ENCODE results near the gene EPB41.

The EPB41 gene

GRCh38 chr1:29052941-29053340 is 138.6 kb downstream of the EPB41 start:
- H3K4me1 ChIP-seq (ENCODE audit: low read depth, poor library complexity, severe bottlenecking), result no peaks in the 10 kb centered on the region
- H3K9ac ChIP-seq, result no peak overlapping the region
- no peaks in the 10 kb centered on the region for H3K79me2 ChIP-seq (ENCODE audit: insufficient read depth, low read depth)
- no peaks in the 10 kb centered on the region for H3K27me3 ChIP-seq (ENCODE audit: insufficient read depth, low read depth)
- H3K4me3 ChIP-seq (IDR thresholded peaks at IDR 0.05; ENCODE audit: insufficient read depth, low read depth, low read length), result no peak overlapping the region
- no peak overlapping the region for H3K27ac ChIP-seq
- no peak overlapping the region for H3K4me2 ChIP-seq
- TF ChIP-seq CTCF (conservative IDR thresholded peaks at IDR 0.05; ENCODE audit: low read depth, low read length), result no peak
- H2AFZ ChIP-seq (ENCODE audit: low read depth), result no peak overlapping the region
- H4K20me1 ChIP-seq (ENCODE audit: insufficient read depth), result no peaks in the 10 kb centered on the region
- no peaks in the 10 kb centered on the region for H3K36me3 ChIP-seq (ENCODE audit: insufficient read depth)

GRCh38 chr1:29055160-29055559 is 140.8 kb downstream of the EPB41 start:
- Histone ChIP-seq H3K4me2 (no peak overlapping the region), H3K9ac (no peak overlapping the region), H3K36me3 (ENCODE audit: insufficient read depth) (no peaks in the 10 kb centered on the region), H2AFZ (ENCODE audit: low read depth) (no peak overlapping the region), H3K27ac (no peak overlapping the region), H3K27me3 (ENCODE audit: insufficient read depth, low read depth) (no peaks in the 10 kb centered on the region), H4K20me1 (ENCODE audit: insufficient read depth) (no peaks in the 10 kb centered on the region), H3K79me2 (ENCODE audit: insufficient read depth, low read depth) (no peaks in the 10 kb centered on the region), H3K4me1 (ENCODE audit: low read depth, poor library complexity, severe bottlenecking) (no peaks in the 10 kb centered on the region), H3K4me3 (IDR thresholded peaks at IDR 0.05; ENCODE audit: insufficient read depth, low read depth, low read length) (no peak overlapping the region)
- TF ChIP-seq CTCF (conservative IDR thresholded peaks at IDR 0.05; ENCODE audit: low read depth, low read length), result no peak

GRCh38 chr1:29056256-29056655 is 141.9 kb downstream of the EPB41 start:
- Histone ChIP-seq H3K79me2 (ENCODE audit: insufficient read depth, low read depth) (no peaks in the 10 kb centered on the region), H2AFZ (ENCODE audit: low read depth) (no peak overlapping the region), H3K4me2 (no peak overlapping the region), H3K4me1 (ENCODE audit: low read depth, poor library complexity, severe bottlenecking) (no peaks in the 10 kb centered on the region), H3K9ac (no peak overlapping the region), H3K27ac (no peak overlapping the region), H3K36me3 (ENCODE audit: insufficient read depth) (no peaks in the 10 kb centered on the region), H4K20me1 (ENCODE audit: insufficient read depth) (no peaks in the 10 kb centered on the region), H3K4me3 (IDR thresholded peaks at IDR 0.05; ENCODE audit: insufficient read depth, low read depth, low read length) (no peak overlapping the region), H3K27me3 (ENCODE audit: insufficient read depth, low read depth) (no peaks in the 10 kb centered on the region)
- no peak for TF ChIP-seq CTCF (conservative IDR thresholded peaks at IDR 0.05; ENCODE audit: low read depth, low read length)

GRCh38 chr1:29057700-29058099 is 143.3 kb downstream of the EPB41 start:
- no peak overlapping the region for H3K4me3 ChIP-seq (IDR thresholded peaks at IDR 0.05; ENCODE audit: insufficient read depth, low read depth, low read length)
- no peak overlapping the region for H3K27ac ChIP-seq
- H2AFZ ChIP-seq (ENCODE audit: low read depth), result no peak overlapping the region
- no peak overlapping the region for H3K9ac ChIP-seq
- TF ChIP-seq CTCF (conservative IDR thresholded peaks at IDR 0.05; ENCODE audit: low read depth, low read length), result no peak
- H3K27me3 ChIP-seq (ENCODE audit: insufficient read depth, low read depth), result no peaks in the 10 kb centered on the region
- H3K36me3 ChIP-seq (ENCODE audit: insufficient read depth), result no peaks in the 10 kb centered on the region
- H3K79me2 ChIP-seq (ENCODE audit: insufficient read depth, low read depth), result no peaks in the 10 kb centered on the region
- no peak overlapping the region for H3K4me2 ChIP-seq
- H3K4me1 ChIP-seq (ENCODE audit: low read depth, poor library complexity, severe bottlenecking), result no peaks in the 10 kb centered on the region
- H4K20me1 ChIP-seq (ENCODE audit: insufficient read depth), result no peaks in the 10 kb centered on the region

All from KMS-11 (cell line).